GM23338 (cell line): ENCODE results near the gene SMIM33. TPM values are rescaled to one million over a fixed set of nuclear protein-coding genes. Genes with fewer than 3 reads are reported as not detected.

ENCODE experiments used
- ATAC-seq: fragments of 200-7000 bp; cut with Tn5 transposase; 3 replicates; pipeline ENCODE4 v1.9.1; 2020
- DNase-seq: peaks from one replicate; pipeline ENCODE4 v3.0.0-alpha.2; 2015; ENCODE audit warnings: low spot score
- H2AFZ ChIP-seq: fragments of 200-600 bp; sonication (generic); 2 replicates; pipeline ENCODE4 v1.8.0; 2016; ENCODE audit warnings: antibody characterized with exemption, mild to moderate bottlenecking, moderate library complexity
- H3F3A ChIP-seq: fragments of 200-600 bp; sonication (generic); replicated peaks from 2 replicates; pipeline ENCODE4 v1.8.0; 2017; ENCODE audit warnings: antibody characterized with exemption, mixed run types, low read depth
- H3K27ac ChIP-seq: fragments of 200-600 bp; sonication (generic); 2 replicates; pipeline ENCODE4 v1.6.1; 2016; ENCODE audit warnings: low read depth
- H3K27me3 ChIP-seq: fragments of 200-600 bp; sonication (generic); 2 replicates; pipeline ENCODE4 v1.8.0; 2016; ENCODE audit warnings: mild to moderate bottlenecking, mixed run types, moderate library complexity; ENCODE audit not compliant: insufficient read depth
- H3K36me3 ChIP-seq: fragments of 200-600 bp; sonication (generic); 2 replicates; pipeline ENCODE4 v1.8.0; 2016; ENCODE audit warnings: mild to moderate bottlenecking; ENCODE audit not compliant: insufficient read depth
- H3K4me1 ChIP-seq: fragments of 200-600 bp; sonication (generic); 2 replicates; pipeline ENCODE4 v1.8.0; 2016; ENCODE audit warnings: mild to moderate bottlenecking, moderate library complexity; ENCODE audit not compliant: insufficient read depth
- H3K4me2 ChIP-seq: fragments of 200-600 bp; sonication (generic); 2 replicates; pipeline ENCODE4 v1.7.1; 2017; ENCODE audit warnings: mixed run types
- H3K4me3 ChIP-seq: fragments of 200-600 bp; sonication (generic); 2 replicates; pipeline ENCODE4 v1.6.1; 2016; ENCODE audit warnings: mixed run types
- H3K79me2 ChIP-seq: fragments of 200-600 bp; sonication (generic); replicated peaks from 2 replicates; pipeline ENCODE4 v1.8.0; 2017; ENCODE audit warnings: mild to moderate bottlenecking; ENCODE audit not compliant: insufficient read depth
- H3K9me2 ChIP-seq: fragments of 200-600 bp; sonication (generic); 2 replicates; pipeline ENCODE4 v1.8.0; 2017; ENCODE audit not compliant: insufficient read depth
- H4K20me1 ChIP-seq: fragments of 200-600 bp; sonication (generic); replicated peaks from 2 replicates; pipeline ENCODE4 v1.8.0; 2017; ENCODE audit warnings: mild to moderate bottlenecking; ENCODE audit not compliant: insufficient read depth
- H3K27ac Mint-ChIP-seq: 2 replicates; pipeline ENCODE4 v1.8.0; 2020; ENCODE audit warnings: inconsistent platforms, mild to moderate bottlenecking, moderate library complexity, mixed read lengths
- H3K27me3 Mint-ChIP-seq: 3 replicates; pipeline ENCODE4 v1.8.0; 2022; ENCODE audit warnings: low read depth, mild to moderate bottlenecking, moderate library complexity, mixed read lengths, inconsistent platforms; ENCODE audit not compliant: insufficient read depth, poor library complexity
- H3K36me3 Mint-ChIP-seq: 3 replicates; pipeline ENCODE4 v1.8.0; 2021; ENCODE audit warnings: low read depth, mild to moderate bottlenecking, inconsistent platforms, moderate library complexity, mixed read lengths
- H3K4me1 Mint-ChIP-seq: 3 replicates; pipeline ENCODE4 v1.8.0; 2020; ENCODE audit warnings: mild to moderate bottlenecking, inconsistent platforms, mixed read lengths
- H3K4me3 Mint-ChIP-seq: 3 replicates; pipeline ENCODE4 v1.8.0; 2021; ENCODE audit warnings: moderate library complexity, mild to moderate bottlenecking, inconsistent platforms, mixed read lengths
- H3K9me3 Mint-ChIP-seq: 3 replicates; pipeline ENCODE4 v1.8.0; 2020; ENCODE audit warnings: moderate library complexity, mild to moderate bottlenecking, inconsistent platforms, mixed read lengths
- ETS1 ChIP-seq: IDR thresholded peaks from 2 replicates; pipeline ENCODE4 v1.6.1; 2016; ENCODE audit warnings: antibody characterized with exemption
- EZH2phosphoT487 ChIP-seq: fragments of 200-600 bp; sonication (generic); IDR thresholded peaks from one replicate; pipeline ENCODE4 v1.8.1; 2018; ENCODE audit warnings: antibody characterized with exemption; ENCODE audit not compliant: unreplicated experiment
- JUNB ChIP-seq: IDR thresholded peaks from one replicate; pipeline ENCODE4 v1.6.1; 2016; ENCODE audit warnings: antibody characterized with exemption; ENCODE audit not compliant: unreplicated experiment
- POLR2AphosphoS5 ChIP-seq: IDR thresholded peaks from 2 replicates; pipeline ENCODE4 v1.6.1; 2016; ENCODE audit warnings: antibody characterized with exemption, low read depth
- REST ChIP-seq: IDR thresholded peaks from one replicate; pipeline ENCODE4 v1.6.1; 2018; ENCODE audit warnings: antibody characterized with exemption; ENCODE audit not compliant: unreplicated experiment
- STAT1 ChIP-seq: IDR thresholded peaks from one replicate; pipeline ENCODE4 v1.6.1; 2016; ENCODE audit warnings: antibody characterized with exemption; ENCODE audit not compliant: unreplicated experiment
- polyA plus RNA-seq: library from polyadenylated mRNA; unstranded; fragments of >200 nt; fragmentation: Nextera tagmentation; extraction: Ambion mirVana; gene quantifications from 2 replicates; pipeline ENCODE4 v1.2.1, GENCODE V29; 2016
- total RNA-seq: library from RNA; depleted of rRNA; stranded (reverse); fragments of >200 nt; shearing (Covaris generic); gene quantifications from 2 replicates; pipeline ENCODE4 v1.2.3, GENCODE V29; 2014

The SMIM33 gene
- total and polyA plus RNA-seq, 2 experiments from 2014 or later = not detected

GRCh38 chr5:139431706-139432105 is 39.1 kb upstream of the SMIM33 start:
- TF ChIP-seq POLR2AphosphoS5 (no peak), STAT1 (no peak)
- peaks cover 25% of the 10 kb centered on the region for H3K36me3 Mint-ChIP-seq

GRCh38 chr5:139435676-139436075 is 35.1 kb upstream of the SMIM33 start:
- H3K4me1 Mint-ChIP-seq = peaks cover 12% of the 10 kb centered on the region
- Histone ChIP-seq H3K4me2 (no peak overlapping the region), H3K9me2 (no peaks in the 10 kb centered on the region), H3K79me2 (no peaks in the 10 kb centered on the region), H3K27me3 (no peaks in the 10 kb centered on the region), H3K36me3 (peaks cover 10% of the 10 kb centered on the region), H3K4me3 (no peak overlapping the region), H3F3A (peaks cover 10% of the 10 kb centered on the region; the same call in 1 of the 2 replicates), H3K27ac (no peak overlapping the region), H4K20me1 (no peaks in the 10 kb centered on the region), H2AFZ (no peak overlapping the region), H3K4me1 (peaks cover 15% of the 10 kb centered on the region)
- H3K36me3 Mint-ChIP-seq = peaks cover 12% of the 10 kb centered on the region; the same call in 2 of the 3 replicates
- no peaks in the 10 kb centered on the region for H3K9me3 Mint-ChIP-seq
- DNase-seq = no peak
- ATAC-seq = no peak
- H3K27ac Mint-ChIP-seq = no peak overlapping the region
- no peak for TF ChIP-seq EZH2phosphoT487
- peaks cover 6% of the 10 kb centered on the region for H3K27me3 Mint-ChIP-seq
- no peak overlapping the region for H3K4me3 Mint-ChIP-seq

More at GRCh38 chr5:139431706-139432105, 39.1 kb upstream of the SMIM33 start:
- no peaks in the 10 kb centered on the region for H3K4me1 Mint-ChIP-seq
- peaks cover 10% of the 10 kb centered on the region for H3K36me3 ChIP-seq
- H3K79me2 ChIP-seq = no peaks in the 10 kb centered on the region
- DNase-seq = no peak
- H3K27me3 Mint-ChIP-seq = peaks cover 1% of the 10 kb centered on the region
- H3K4me2 ChIP-seq = no peak overlapping the region
- no peak overlapping the region for H2AFZ ChIP-seq
- ATAC-seq = no peak
- no peaks in the 10 kb centered on the region for H4K20me1 ChIP-seq
- no peak overlapping the region for H3K4me3 ChIP-seq
- no peak overlapping the region for H3K27ac Mint-ChIP-seq
- H3K4me3 Mint-ChIP-seq = no peak overlapping the region
- H3K27ac ChIP-seq = no peak overlapping the region
- no peaks in the 10 kb centered on the region for H3K4me1 ChIP-seq
- no peaks in the 10 kb centered on the region; the same call in 1 of the 2 replicates for H3F3A ChIP-seq
- no peaks in the 10 kb centered on the region for H3K9me3 Mint-ChIP-seq
- no peaks in the 10 kb centered on the region for H3K27me3 ChIP-seq
- no peaks in the 10 kb centered on the region for H3K9me2 ChIP-seq

GRCh38 chr5:139438707-139439012 is 32.1 kb upstream of the SMIM33 start:
- Histone ChIP-seq H3K4me2 (peak overlapping the region; percentile 91), H3K4me1 (peaks cover 15% of the 10 kb centered on the region), H3K79me2 (no peaks in the 10 kb centered on the region), H3K9me2 (no peaks in the 10 kb centered on the region), H3K27ac (no peak overlapping the region; the same call in 1 of the 2 replicates), H3K27me3 (no peaks in the 10 kb centered on the region), H4K20me1 (no peaks in the 10 kb centered on the region), H3F3A (0 out of 2 replicates have a peak, but pooled peaks cover 10% of the 10 kb centered on the region), H2AFZ (0 out of 2 replicates have a peak overlapping the region, but pooled peaks have one; percentile 3), H3K36me3 (peaks cover 10% of the 10 kb centered on the region), H3K4me3 (peak overlapping the region; percentile 89)
- H3K27me3 Mint-ChIP-seq = peaks cover 6% of the 10 kb centered on the region
- no peak overlapping the region for H3K27ac Mint-ChIP-seq
- H3K36me3 Mint-ChIP-seq = peaks cover 12% of the 10 kb centered on the region; the same call in 2 of the 3 replicates
- ATAC-seq (no peak), DNase-seq (no peak)
- H3K4me1 Mint-ChIP-seq = peaks cover 14% of the 10 kb centered on the region
- H3K4me3 Mint-ChIP-seq = peak overlapping the region; percentile 96
- no peaks in the 10 kb centered on the region for H3K9me3 Mint-ChIP-seq
- TF ChIP-seq ETS1 = no peak
- no peak for TF ChIP-seq JUNB
- no peak for TF ChIP-seq STAT1
- TF ChIP-seq EZH2phosphoT487 = no peak
- no peak for TF ChIP-seq REST
